Stimulated activated CD8-positive, alpha-beta memory T cell treated with anti-CD3 and anti-CD28 coated beads, Interleukin-4, amount 100 ng/mL, for 48 hours (primary cell): Measurements from ENCODE around the gene TXNDC2.

ENCODE experiments used
- DNase-seq: peaks from one replicate; pipeline ENCODE4 v3.0.0-alpha.2; 2020

The TXNDC2 gene

GRCh38 chr18:9861157-9861556, 24.6 kb upstream of the TXNDC2 start:
- no peak for DNase-seq

- peak; percentile 34 for DNase-seq
These were observed 23.8 kb upstream of the TXNDC2 start for GRCh38 chr18:9861933-9862332.

GRCh38 chr18:9862686-9863085, 23.1 kb upstream of the TXNDC2 start:
- no peak for DNase-seq

GRCh38 chr18:9863282-9863681, 22.5 kb upstream of the TXNDC2 start:
- no peak for DNase-seq

GRCh38 chr18:9865764-9866490, 19.8 kb upstream of the TXNDC2 start:
- DNase-seq = no peak

GRCh38 chr18:9866627-9867026, 19.1 kb upstream of the TXNDC2 start:
- DNase-seq = no peak

GRCh38 chr18:9867071-9867594, 18.6 kb upstream of the TXNDC2 start:
- no peak for DNase-seq

GRCh38 chr18:9868857-9869714, 16.7 kb upstream of the TXNDC2 start:
- DNase-seq = no peak

- no peak for DNase-seq
These were observed 15.9 kb upstream of the TXNDC2 start for GRCh38 chr18:9869715-9870430.

GRCh38 chr18:9870431-9871008, 15.3 kb upstream of the TXNDC2 start:
- no peak for DNase-seq

- DNase-seq = no peak
These were observed 14.5 kb upstream of the TXNDC2 start for GRCh38 chr18:9871244-9871746.

GRCh38 chr18:9872823-9873222, 12.9 kb upstream of the TXNDC2 start:
- DNase-seq = no peak

- no peak for DNase-seq
These were observed 11.0 kb upstream of the TXNDC2 start for GRCh38 chr18:9874728-9875127.

GRCh38 chr18:9876212-9876866, 9.4 kb upstream of the TXNDC2 start:
- DNase-seq = no peak

GRCh38 chr18:9876867-9877654, 8.7 kb upstream of the TXNDC2 start:
- DNase-seq = no peak

GRCh38 chr18:9877655-9878014, 8.1 kb upstream of the TXNDC2 start:
- no peak for DNase-seq

GRCh38 chr18:9878095-9878494, 7.7 kb upstream of the TXNDC2 start:
- DNase-seq = no peak

- DNase-seq = no peak
These were observed 7.0 kb upstream of the TXNDC2 start for GRCh38 chr18:9878783-9879242.

- no peak for DNase-seq
These were observed 1.7 kb upstream of the TXNDC2 start for GRCh38 chr18:9884090-9884489.

GRCh38 chr18:9884532-9885140, 1.1 kb upstream of the TXNDC2 start:
- no peak for DNase-seq

- DNase-seq = no peak
These were observed 204 bp downstream of the TXNDC2 start for GRCh38 chr18:9886005-9886348.
